GM19193 (cell line): ENCODE results near the gene VPS39.

Source experiments
- POLR2A ChIP-seq: IDR thresholded peaks from 4 replicates; pipeline ENCODE4 v1.6.1; 2011; ENCODE audit not compliant: insufficient read depth, insufficient read length; ENCODE audit errors: extremely low read depth

Gene VPS39

DNA sequence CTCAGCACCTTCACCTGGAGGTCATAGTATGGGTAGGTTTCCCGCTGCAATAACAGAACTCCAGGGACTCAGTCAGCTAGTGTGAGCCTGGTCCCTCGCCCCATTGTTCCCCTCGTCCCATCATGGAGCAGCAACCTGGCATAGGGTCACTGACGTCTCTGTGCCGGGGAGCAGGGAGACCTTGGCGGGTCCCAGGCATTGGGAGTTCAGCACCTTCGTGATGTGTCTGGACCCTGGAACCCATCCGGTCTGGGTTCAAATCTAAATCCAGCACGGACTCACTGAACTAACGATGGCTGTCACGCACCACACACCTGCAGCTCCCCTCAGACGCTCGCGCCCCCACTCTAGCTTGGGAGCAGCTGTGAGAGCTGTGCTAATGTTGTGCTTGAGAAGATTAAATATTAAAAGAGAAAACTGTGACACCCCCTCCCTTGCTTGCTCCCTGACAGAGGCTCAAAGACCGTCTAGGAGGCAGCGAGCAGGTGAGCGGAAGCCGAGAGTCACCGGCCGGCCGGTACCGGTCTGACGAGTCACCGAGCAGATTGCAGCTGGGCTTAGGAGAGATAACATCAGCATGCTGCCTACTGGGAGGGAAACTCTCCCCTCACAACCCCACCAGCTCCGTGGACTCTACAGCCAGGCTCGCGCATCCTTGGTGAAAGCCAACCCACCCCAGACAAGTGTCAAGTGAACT is 52.4 kb downstream of the VPS39 start:
- TF ChIP-seq POLR2A: no peak

DNA sequence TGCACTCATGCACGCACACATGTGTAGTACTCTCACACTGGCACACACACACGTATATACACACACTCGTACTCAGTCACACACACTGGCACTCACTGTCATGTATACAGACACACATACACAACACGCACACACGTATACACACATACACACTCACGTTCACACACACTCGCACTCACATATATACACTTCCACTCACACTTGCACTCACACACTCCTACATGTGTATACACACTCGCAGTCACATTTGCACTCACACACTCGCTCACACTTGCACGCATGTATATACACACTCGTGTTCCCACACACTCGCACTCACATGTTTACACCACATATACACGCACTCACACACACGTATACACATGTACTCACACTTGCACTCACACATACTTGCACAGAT is 53.1 kb downstream of the VPS39 start:
- TF ChIP-seq POLR2A: no peak

DNA sequence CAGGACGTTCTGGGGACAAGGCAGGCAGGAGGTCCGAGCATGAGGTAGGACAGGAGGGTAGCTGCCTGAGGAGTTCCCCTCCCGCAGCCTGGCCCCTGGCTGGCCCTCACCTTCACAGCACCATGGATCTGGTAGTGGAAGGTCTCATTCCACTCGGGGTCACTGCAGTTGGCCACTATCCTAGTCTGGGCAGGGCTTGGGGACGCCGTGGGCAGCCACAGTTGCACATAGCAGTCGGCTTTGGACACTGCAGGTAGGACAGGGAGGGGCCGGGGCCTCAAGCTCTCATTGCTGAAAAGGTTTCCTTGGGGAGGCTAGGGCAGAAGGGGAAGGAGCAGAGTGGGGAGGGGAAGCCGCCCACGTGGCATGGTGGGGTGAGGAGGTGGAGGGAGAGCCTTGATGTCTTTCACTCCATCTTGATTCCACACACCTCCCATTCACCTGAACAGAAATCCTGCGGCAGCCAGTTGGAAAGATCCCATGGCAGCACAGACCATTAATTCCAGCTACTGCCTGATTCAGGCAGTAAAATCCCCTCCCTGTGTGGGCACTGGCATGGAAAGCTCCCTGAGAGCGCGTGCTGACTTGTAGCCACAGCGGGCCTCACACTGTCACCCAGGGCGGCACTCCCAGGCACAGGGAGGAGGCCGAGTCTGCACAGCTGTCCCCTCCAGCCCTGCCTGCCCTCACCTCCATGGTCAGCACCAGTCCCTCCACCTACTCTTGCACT is 53.7 kb downstream of the VPS39 start:
- TF ChIP-seq POLR2A: no peak

DNA sequence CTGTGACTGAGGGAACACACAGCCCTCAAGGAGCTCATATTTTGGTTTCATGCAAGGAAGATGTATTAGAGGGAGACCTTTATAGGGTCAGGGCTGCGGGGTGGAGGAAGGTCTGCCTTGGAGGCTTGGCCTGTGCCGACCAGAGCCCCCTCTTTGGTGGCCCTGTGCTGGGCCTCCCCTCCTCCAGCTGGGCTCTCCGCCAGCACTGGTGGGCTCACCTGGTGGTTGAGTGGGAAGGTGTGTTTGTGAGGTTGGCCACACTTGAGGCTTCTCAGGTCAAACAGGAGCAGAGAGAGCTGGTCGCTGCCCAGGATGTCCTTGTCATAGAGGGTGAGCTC is 54.3 kb downstream of the VPS39 start:
- no peak for TF ChIP-seq POLR2A

DNA sequence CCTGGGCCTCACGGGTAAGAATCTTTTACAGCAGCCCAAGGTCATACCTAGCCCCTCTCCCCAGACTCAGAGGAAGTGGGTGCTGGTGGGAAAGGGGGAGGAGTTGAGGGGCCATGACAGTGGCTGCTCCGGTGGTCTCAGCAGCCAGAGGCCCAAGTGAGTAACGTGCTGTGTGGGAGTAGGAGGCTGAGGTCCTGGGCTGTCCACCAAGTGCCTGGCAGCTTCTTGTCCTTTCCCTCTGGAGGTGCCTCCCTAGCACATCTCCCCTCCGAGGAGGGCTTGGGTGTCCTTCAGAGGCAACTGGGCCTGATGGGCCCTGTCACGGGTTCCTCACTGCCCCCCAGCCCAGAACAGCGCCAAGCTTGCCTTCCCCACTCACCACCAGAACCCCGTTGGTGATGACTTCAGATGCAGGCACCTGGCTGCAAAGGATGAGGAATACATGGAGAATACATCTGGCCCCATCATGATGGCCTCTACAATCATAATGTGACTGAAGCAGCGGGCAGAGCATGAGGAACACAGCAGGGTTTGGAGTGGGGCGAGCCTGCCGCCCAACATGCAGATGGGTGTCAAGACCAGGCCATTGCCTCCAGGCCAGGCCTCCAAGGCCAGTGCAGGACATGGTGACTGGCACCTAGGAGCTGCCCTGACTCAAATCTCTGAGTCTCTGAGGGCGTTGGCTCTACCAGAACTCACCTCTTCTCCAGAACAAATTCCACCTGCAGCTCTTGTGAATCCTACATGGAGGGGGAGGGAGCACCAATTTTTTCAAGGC is 55.0 kb downstream of the VPS39 start:
- no peak for TF ChIP-seq POLR2A

DNA sequence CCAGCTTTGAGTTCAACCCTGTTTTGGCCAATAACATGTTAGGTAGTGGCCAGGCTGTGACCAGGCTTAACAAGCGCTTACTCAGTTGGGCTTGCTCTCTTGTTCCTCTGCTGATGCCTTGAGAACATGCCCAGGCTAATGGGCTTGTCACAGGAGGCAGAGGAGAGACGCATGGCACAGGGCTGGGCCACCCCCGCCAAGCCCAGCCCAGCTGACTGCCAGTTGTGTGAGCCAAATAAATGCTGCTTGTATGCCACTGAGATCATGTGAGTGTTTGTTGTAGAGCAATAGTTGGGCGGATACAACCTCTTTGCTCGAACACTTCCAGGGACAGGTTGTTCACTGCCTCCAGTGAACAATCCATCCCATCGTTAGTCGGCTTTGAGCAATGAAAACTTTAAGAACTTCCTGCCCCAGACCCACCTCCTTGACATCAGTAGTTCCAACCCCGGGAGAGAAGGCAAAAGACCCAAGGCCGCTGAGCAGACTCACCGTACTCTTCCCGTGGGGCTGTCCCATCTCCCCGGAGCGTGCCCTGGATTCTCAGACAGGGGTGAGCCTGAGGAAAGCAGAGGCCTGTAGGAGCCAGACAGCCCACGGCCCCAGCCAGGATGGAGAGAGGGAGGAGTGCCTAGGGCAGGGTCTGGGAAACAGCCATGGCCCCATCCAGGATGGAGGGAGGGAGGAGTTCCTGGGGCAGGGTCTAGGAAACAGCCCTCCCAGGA is 55.7 kb downstream of the VPS39 start:
- TF ChIP-seq POLR2A: no peak

DNA sequence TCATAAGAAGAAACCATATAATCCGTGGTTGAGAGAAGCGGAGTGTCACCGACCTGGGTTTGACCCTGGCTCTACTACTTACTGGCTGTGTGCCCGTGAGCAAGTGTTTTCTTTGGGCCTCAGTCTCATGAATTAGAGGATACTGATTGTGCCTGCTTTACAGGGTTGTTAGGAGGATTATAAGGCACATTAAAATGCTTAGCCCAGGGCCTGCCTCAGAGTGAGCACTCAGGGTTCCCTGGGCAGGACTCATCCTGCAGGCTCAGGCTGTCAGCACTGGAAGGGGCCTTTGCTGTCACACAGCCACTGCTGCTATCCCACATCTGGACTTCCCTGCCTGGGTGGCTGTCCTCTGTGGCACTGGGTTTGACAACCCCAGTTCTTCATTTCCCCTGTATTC is 56.4 kb downstream of the VPS39 start:
- TF ChIP-seq POLR2A: no peak

DNA sequence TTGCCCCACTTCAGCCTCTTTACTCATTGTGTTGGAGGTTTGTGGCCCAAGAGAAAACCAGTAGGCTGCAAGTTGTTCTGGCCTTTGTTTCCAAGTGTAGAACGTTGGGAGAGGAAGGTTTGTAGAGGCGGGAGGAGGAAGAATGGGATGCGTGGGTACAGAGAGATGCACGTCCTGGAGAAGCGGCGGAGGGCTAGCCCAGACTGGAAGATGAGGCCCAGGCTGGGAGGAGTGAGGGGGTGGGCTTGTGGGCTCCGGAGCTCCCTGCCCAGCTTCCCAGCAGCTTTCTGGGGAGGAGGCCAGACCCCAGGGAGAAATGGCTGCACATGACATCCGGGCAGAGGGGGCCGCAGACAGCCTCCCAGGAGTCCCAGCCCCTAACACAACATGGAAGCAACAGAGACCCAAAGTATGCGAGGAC is 57.0 kb downstream of the VPS39 start:
- no peak for TF ChIP-seq POLR2A

DNA sequence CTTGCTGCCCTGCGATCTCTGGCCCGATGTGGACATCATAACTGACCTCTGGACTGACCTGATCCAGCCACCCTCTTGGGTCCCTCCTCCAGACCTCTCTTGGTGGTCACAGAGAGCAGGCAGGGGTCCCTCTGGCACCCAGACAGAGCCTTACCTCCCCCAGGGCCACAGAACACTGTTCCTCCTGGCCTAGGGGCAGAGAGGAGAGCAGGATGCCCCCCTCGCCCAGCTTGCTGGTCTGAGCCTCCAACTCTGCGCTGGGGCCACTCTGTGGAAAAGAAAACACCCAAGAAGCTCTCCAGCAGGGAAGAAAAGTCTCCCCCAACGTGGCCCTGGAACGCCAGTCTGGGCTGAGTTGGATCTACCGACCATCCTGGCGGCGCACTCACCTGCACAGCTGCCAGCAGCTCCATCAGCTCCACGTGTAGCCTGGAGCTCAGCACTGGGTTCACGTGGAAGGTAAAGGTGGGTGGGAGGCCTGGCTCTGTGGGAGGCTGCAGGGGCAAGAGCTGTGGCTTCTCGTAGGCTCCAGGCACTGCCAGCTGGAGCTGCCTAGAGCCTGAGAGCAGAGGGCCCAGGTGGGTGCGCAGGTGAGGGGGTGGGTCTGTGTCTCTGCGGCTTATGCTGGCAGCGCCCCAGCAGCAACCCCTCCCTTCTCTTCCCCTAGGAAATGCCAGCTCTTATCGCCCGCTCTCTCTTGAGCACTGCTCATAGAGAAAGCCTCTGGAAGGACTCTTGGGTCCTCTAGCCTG is 57.7 kb downstream of the VPS39 start:
- TF ChIP-seq POLR2A: no peak

DNA sequence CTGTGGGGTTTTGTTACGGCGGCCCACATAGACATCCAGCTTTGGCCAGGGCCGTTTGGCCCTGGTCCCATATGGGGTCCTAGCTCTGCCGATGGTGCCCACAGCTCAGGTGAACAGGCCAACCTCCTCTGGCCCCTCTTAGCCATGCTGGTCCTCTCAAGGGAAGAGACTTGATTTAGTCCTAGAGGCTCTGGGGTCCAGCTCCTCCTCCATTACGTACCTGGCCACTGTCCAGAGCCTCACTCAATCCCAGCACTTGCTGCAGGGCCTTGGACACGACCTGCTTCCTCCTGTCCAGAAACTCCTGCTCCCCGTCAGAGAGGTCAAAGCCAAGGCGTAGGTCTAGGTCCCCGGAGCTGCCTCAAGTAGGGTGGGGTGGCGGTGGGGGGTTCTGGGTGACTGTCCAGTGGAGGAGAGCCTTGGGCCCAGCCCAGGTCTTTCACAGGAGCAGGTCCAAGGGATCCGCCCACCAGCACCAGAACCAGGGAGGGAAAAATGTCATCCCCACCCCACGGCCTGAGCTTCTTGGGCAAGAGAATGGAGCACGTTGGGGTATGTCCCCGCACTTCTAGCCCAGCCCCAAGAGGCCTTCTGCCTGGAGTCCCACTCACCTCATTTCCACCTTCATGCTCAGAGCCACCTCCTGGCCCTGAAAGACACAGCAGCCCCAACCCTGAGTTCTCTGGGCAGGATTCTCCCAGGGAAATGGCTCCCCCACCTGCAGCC is 58.4 kb downstream of the VPS39 start:
- no peak for TF ChIP-seq POLR2A

DNA sequence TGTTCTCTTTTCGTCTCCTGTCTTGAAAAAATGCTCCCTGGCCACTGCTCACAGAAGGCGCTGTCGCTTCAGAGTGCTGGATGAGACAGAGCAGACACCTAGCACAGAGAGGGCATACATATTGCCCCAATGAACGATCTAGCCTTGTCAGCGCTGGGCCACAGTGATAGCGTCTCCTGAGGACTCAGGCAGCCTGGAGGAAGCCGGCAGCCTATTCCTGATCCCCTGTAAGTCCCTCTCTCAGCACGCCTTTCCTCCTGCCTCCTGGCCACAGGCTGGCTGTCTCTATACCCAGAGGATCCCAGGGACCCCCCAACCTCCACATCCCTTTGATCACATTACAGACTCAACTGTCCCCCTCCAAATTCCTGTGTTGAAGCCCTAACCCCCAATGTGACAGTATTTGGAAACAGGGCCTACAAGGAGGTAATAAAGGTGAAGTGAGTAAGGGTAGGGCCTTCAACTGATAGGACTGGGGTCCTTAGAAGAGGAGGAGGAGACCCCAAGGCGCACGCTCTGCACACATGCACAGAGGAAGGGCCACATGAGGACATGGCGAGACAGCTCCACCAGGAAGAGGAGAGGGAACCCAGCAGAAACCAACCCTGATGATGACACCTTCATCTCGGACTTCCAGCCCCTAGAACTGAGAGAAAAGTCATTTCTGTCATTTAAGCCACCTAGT is 59.2 kb downstream of the VPS39 start:
- no peak for TF ChIP-seq POLR2A

DNA sequence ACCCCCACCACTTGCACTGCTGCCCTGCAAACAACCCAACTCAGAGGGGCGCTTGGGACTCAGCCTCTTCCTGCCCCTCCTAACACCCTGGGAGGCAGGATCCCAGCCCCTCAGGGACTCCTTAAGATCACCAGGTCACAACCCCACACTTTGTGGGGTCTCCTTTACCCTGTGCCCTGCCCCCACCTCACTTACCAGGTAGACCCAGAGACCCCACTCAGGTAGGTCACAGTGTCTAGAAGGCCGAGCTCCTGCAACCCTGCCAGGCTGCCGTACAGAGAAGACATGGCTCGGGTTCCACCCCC is 60.7 kb downstream of the VPS39 start:
- TF ChIP-seq POLR2A: no peak

DNA sequence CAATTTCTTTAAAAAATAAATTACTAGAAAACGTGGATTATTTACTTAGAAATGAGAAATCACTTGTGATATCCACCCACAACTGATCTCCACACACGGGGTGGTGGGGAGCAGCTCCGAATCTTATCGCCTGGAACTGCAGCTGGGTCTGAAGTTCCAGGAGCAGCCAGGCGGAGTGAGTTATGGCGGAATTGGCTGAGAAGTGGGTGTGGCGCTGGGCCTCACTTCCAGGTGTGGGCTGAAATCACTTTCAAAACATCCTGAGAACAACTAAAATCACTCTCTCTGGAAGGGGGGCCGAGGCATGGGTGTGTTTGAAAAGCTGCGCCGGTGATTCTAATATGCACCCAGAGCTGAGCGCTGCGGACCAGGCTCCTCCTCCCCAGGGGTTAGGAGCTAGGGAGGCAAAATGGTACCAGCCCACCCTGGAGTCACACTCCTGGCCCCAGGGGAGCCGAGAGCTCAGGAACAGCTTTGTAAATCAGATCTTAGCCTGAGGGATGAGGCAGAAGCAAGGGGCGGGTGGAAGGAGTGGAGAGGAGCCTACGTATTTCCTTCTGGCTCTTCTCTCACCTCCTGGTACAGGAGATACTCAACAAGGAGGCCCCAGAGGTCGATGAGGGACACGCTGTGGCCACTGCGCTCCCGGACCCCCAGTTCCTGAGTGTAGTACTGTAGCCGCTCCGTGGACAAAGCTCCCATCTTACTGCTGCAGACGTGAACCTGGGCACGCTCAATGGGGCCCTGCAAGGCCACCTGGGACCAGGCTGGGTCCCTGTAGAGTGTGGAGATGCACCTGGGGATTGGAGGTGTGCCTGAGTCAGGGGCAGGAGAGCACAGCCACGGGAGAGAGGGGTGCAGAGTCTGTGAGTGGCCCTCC is 61.3 kb downstream of the VPS39 start:
- no peak for TF ChIP-seq POLR2A
